NCI-H146 treated with DMSO at 0.1 percent for 48 hours (cell line): ENCODE measurements around the gene ZNF644.

Source experiments
- DNase-seq: peaks from one replicate; lab custom pipeline; 2025; ENCODE audit not compliant: unreplicated experiment; lab: John Stamatoyannopoulos, UW

Gene ZNF644

DNA sequence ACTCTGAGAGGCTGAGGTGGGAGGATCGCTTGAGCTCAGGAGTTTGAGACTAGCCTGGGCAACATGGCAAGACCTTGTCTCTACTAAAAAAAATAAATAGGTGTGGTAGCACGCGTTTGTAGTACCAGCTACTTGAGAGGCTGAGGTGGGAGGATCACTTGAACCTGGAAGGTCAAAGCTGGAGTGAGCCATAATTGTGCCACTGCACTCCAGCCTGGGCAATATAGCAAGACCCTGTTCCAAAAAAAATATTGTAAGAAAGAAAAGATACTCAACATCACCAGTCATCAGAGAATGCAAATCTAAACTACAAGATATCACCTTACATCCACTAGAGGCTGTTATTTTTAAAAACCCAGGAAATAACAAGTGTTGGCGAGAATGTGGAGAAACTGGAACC lies 32.5 kb downstream of the ZNF644 start:
- DNase-seq: no peak

DNA sequence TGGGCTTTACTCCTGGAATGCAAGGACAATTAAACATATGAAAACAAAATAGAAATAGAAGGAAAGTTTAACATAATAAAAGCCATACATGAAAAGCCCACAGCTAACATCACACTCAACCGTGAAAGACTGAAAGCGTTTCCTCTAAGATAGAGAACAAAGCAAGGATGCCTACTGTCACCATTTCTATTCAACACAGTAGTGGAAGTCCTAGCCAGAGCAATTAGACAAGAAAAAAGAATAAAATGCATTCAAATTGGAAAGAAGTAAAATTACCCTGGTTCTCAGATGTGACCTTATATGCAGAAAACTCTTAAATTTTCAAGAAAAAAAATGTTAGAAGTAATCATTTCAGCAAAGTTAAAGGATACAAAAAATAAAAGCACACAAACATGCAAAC lies 34.0 kb downstream of the ZNF644 start:
- DNase-seq: no peak

- DNase-seq: no peak
These were observed 34.9 kb downstream of the ZNF644 start for GRCh38 chr1:90986953-90987352.

DNA sequence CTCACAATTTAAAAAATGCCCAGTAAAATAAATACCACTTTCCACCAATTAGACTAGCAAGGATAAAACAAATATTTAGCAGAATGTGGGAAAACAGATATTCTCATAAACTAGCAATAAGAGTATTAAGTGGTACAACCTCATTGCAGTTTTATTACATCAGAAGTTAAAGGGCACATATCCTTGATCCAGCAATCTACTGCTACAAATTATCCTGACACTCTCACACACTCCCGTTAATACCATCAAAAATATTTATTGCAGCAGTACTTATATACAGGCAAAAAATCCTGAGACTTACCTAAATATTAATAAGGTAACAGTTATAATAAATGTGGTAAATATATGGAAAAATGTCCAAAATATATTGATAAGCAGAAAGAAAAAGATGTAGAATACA lies 44.3 kb downstream of the ZNF644 start:
- no peak for DNase-seq

GRCh38 chr1:90973897-90974798 lies 47.7 kb downstream of the ZNF644 start:
- DNase-seq: no peak

DNA sequence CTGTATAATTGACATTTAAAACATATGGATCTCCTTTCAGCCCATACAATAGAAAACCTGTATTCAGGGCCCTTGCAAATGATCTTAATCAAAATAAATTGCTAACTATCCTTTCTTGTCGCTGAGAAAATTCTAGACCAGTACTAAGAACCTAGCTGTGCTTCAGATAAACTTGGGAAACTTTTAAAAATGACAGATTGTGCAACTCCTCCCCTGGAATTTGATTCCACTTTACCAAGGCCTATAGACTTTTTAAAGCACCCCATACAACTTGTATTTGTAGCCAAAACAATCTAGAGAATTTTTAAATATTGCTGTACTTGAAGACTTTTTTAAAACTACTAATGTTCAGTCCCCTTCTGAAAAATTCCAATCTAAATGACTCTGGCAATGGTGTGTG lies 51.6 kb downstream of the ZNF644 start:
- DNase-seq: no peak

GRCh38 chr1:90969241-90969640 lies 52.6 kb downstream of the ZNF644 start:
- no peak for DNase-seq

- DNase-seq: no peak
These were observed 57.3 kb downstream of the ZNF644 start for GRCh38 chr1:90964444-90965035.

DNA sequence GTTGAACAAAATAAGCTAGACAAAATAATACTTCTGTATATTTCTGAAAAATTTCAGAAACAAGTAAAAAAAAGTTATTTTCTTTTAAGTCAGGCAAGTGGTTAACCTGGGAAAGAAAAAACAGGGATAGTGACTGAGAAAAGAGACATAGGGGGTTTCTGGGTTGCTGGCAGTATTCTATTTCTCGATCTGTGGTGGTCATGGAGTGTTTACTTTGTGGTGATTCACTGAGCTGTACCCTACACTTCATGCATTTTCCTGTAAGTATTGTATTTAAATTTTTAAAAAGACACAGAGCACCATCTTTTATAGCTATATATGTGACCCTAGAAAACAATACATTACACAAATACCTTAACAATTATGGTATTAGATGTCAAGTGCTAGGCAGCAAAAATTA lies 58.2 kb downstream of the ZNF644 start:
- DNase-seq: no peak

GRCh38 chr1:90963236-90963635 lies 58.6 kb downstream of the ZNF644 start:
- DNase-seq: no peak

DNA sequence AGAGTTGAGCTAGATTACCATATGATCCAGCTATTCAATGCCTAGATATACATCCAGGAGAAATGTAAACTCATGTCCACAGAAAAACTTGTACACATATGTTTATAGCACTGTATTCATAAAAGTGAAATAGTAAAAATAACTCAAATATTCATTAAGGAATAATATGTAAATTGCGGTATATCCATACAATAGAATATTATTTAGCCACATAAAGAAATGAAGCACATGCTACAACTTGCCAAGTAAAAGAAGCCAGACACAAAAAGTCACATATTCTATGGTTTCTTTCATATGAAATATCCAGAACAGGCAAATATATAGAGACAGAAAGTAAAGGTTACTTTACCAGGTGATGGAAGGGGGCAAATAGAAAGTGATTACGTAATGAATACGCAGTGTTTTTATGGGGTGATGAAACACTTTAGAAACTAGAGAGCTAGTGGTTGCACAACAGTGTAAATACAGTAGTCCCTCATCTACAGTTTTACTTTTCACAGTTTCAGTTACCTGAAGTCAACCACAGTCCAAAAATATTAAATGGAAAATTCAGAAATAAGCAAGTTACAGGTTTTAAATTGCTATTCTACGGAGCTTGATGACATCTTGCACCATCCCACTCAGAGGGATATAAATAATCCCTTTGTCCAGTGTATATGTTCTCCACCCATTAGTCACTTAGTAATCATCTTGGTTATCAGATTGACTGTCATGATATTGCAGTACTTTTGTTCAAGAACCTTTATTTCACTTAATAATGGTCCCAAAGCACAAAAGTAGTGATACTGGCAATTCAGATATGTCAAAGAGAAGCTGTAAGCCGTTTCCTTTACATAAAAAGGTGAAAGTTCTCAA lies 62.3 kb downstream of the ZNF644 start:
- no peak for DNase-seq

DNA sequence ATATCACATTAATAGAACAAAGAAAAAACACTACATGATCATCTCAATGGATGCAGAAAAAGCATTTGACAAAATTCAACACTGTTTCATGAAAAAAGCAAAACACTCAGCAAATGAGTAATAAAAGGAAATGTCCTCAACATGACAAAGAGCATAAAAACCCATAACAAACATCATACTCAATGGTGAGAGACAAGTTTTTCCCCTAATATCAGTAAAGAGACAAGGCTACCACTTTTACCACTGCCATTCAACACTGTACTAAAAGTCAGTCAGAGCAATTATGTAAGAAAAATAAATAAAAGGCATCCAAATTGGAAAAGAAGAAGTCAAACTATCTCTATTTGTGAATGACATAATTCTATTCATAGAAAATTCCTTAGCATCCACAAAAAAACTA lies 64.3 kb downstream of the ZNF644 start:
- no peak for DNase-seq

DNA sequence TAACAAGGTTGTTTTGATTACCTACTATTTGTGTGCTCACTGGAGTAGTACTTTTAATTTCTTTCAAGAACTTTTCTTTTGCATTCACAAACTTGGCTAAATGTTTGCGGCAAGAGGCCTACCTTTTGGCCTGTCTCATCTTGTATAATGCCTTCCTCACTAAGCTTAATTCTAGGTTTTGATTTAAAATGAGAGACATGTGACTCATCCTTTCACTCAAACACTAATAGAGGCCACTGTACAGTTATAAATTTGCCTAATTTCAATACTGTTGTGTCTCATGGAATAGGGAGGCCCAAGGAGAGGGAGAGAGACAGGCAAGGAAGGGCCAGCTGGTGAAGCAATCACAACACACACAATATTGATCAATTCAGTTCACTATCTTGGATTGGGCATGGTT lies 66.1 kb downstream of the ZNF644 start:
- no peak for DNase-seq

DNA sequence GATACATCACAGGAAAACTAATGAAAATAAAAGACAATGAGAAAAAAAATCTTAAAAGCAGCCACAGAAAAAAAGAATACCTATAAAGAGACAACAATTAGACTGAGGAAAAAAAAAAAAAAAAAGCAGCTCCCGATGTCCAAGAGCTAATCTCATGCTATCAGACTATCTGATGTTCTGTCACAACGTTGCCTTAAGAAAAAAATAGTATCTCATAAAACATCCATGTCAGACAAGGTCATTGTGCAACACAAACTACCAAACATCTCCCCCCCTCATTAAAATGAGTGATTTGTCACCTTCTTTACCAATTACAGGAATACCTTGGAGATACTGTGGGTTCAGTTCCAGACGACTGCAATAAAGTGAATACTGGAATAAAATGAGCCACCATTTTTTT lies 68.9 kb downstream of the ZNF644 start:
- no peak for DNase-seq

GRCh38 chr1:90951009-90951408 lies 70.8 kb downstream of the ZNF644 start:
- no peak for DNase-seq

- no peak for DNase-seq
These were observed 73.5 kb downstream of the ZNF644 start for GRCh38 chr1:90948301-90948700.

DNA sequence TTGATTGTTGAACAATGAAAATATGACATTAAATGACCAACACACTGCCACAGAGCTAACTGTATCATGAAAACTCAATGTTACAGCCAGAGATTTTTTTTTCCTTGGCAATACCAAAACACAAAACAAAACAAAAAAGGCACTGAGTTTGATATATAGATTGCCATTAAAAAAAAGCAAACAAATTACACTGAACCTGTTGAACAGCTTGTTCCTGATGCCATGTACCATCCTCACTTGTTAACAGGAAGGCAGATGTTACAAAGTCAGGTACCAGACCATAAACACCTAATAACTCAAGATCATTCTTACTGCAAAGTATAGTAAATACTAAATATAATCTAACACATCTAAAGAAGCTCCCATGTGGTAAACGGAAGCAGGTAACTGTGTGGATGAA lies 75.2 kb downstream of the ZNF644 start:
- DNase-seq: no peak

GRCh38 chr1:90945287-90945686 lies 76.5 kb downstream of the ZNF644 start:
- DNase-seq: no peak

GRCh38 chr1:90943966-90944365 lies 77.9 kb downstream of the ZNF644 start:
- DNase-seq: no peak

DNA sequence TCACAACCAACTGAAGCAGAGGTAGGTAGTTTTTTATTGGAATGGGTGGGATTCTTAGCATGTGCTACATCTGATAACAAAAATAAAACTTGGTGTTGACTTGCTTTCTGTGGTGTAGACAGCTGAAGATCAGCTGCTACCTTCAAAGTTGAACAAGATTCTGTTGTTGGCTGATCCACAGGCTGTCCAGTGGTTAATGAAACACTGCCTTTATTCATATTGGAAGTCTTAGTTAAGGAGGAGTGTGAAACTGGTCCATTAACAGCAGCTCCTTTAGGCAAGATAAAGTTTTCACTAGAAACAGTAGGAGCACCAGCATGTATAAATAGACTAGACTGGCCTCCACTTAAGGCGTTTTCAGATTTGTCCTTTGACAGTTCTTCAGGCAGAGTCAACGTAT lies 81.1 kb downstream of the ZNF644 start:
- DNase-seq: no peak

DNA sequence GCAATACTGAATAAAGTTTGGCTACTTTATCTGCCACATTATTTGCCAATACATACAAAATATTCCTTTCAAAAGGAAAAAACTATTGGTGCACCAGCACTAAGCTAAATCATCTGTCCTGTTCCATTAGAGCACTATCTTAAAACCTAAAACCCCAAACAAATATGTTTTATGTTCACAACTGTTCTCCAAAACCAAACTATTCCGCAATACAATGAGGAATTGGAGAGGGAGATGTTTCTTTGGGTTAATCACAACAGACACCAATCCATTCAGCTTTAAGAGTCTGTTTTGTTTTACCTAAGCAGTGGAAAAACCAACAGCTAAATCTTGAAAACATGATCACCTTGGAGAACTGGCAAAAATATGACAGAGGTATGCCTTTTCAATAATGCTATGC lies 85.1 kb downstream of the ZNF644 start:
- no peak for DNase-seq

DNA sequence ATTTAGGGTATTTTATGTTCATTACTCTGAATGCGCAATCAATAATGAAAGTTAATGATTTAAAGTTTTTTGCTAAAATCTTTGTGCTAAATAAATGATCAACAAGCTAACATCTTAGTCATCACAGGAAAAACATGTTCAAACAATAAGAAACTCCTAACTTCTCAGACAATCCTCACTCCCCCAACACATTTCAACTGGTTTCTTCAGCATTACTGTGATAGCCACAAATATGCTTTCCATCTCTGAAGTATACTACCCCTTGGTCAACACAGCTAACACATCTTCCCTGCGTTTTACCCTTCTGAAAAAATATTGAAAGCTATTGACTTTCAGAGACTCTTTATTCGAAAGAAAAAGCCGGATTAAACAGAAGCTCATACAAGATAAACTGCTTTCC lies 85.8 kb downstream of the ZNF644 start:
- DNase-seq: no peak
